ENCODE results near the gene ICAM2. TPM values are rescaled to one million over a fixed set of nuclear protein-coding genes. Genes with fewer than 3 reads are reported as not detected.
A peak's percentile ranks its signal among the peaks of the same experiment; 100 is the strongest.

ICAM2 gene
- total RNA-seq, 1 donor from 2014 or later, result not detected

- Mint-ChIP-seq H3K27ac (peak overlapping the region; percentile 18), H3K9me3 (no peaks in the 10 kb centered on the region), H3K4me1 (peaks cover 2% of the 10 kb centered on the region), H3K4me3 (peak overlapping the region; percentile 12), H3K36me3 (no peaks in the 10 kb centered on the region), H3K27me3 (ENCODE audit: insufficient read depth, low read depth) (peaks cover 10% of the 10 kb centered on the region)
- DNase-seq (ENCODE audit: low spot score), result peak; percentile 90
- Histone ChIP-seq H2AFZ (replicated peaks) (peak overlapping the region; percentile 96), H3K27me3 (peaks cover 11% of the 10 kb centered on the region), H4K20me1 (ENCODE audit: low read depth) (no peaks in the 10 kb centered on the region), H3K27ac (no peak overlapping the region), H3K4me3 (no peak overlapping the region), H3F3A (ENCODE audit: low read depth) (no peaks in the 10 kb centered on the region), H3K79me2 (ENCODE audit: low read depth) (no peaks in the 10 kb centered on the region), H3K9ac (no peak overlapping the region), H3K9me3 (ENCODE audit: low read depth) (no peaks in the 10 kb centered on the region), H3K4me1 (no peaks in the 10 kb centered on the region), H3K4me2 (peak overlapping the region; percentile 65), H3K36me3 (no peaks in the 10 kb centered on the region)
- TF ChIP-seq EZH2 (IDR thresholded peaks at IDR 0.05), result no peak
- TF ChIP-seq, protein P1, sequence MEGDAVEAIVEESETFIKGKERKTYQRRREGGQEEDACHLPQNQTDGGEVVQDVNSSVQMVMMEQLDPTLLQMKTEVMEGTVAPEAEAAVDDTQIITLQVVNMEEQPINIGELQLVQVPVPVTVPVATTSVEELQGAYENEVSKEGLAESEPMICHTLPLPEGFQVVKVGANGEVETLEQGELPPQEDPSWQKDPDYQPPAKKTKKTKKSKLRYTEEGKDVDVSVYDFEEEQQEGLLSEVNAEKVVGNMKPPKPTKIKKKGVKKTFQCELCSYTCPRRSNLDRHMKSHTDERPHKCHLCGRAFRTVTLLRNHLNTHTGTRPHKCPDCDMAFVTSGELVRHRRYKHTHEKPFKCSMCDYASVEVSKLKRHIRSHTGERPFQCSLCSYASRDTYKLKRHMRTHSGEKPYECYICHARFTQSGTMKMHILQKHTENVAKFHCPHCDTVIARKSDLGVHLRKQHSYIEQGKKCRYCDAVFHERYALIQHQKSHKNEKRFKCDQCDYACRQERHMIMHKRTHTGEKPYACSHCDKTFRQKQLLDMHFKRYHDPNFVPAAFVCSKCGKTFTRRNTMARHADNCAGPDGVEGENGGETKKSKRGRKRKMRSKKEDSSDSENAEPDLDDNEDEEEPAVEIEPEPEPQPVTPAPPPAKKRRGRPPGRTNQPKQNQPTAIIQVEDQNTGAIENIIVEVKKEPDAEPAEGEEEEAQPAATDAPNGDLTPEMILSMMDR (IDR thresholded peaks at IDR 0.05), result peak; percentile 95
Measured at GRCh38 chr17:64025732-64026294, 5.4 kb upstream of the ICAM2 start.

GRCh38 chr17:64024781-64025731 is 4.6 kb upstream of the ICAM2 start:
- Mint-ChIP-seq H3K27me3 (ENCODE audit: insufficient read depth, low read depth) (peaks cover 10% of the 10 kb centered on the region), H3K4me1 (peaks cover 2% of the 10 kb centered on the region), H3K9me3 (no peaks in the 10 kb centered on the region), H3K36me3 (no peaks in the 10 kb centered on the region), H3K27ac (no peak overlapping the region), H3K4me3 (no peak overlapping the region)
- Histone ChIP-seq H2AFZ (replicated peaks) (no peak overlapping the region), H3F3A (ENCODE audit: low read depth) (no peaks in the 10 kb centered on the region), H4K20me1 (ENCODE audit: low read depth) (no peaks in the 10 kb centered on the region), H3K27me3 (peaks cover 11% of the 10 kb centered on the region), H3K79me2 (ENCODE audit: low read depth) (no peaks in the 10 kb centered on the region), H3K27ac (no peak overlapping the region), H3K9ac (no peak overlapping the region), H3K36me3 (no peaks in the 10 kb centered on the region), H3K4me2 (no peak overlapping the region), H3K4me1 (peaks cover 3% of the 10 kb centered on the region), H3K4me3 (no peak overlapping the region), H3K9me3 (ENCODE audit: low read depth) (no peaks in the 10 kb centered on the region)
- DNase-seq (ENCODE audit: low spot score), result no peak
- TF ChIP-seq EZH2 (IDR thresholded peaks at IDR 0.05) (no peak), EZH2phosphoT487 (IDR thresholded peaks at IDR 0.05) (no peak)
- TF ChIP-seq, protein P1 (IDR thresholded peaks at IDR 0.05), result no peak

DNA sequence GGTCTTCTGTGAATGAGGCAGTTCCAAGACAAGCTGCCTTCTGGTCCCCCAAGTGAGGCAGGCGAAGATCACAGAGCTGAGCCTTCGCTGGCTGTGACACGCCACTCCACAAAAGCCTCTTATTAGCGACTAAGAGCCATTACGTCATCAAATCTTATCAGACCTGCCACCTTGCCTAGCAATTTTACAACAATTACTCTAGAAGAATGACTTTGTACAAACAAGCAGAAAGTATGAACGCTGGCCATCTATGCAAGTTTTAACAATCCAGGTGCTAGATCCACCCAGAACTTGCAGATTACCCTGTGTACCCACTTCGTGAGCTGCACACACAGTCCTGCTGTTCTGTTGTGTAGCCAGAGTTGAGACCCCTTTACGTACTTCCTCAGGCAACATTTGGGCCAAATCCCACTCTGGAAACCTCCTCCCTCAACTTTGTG is 3.8 kb upstream of the ICAM2 start:
- Mint-ChIP-seq H3K36me3 (no peaks in the 10 kb centered on the region), H3K4me1 (peaks cover 4% of the 10 kb centered on the region), H3K27me3 (ENCODE audit: insufficient read depth, low read depth) (peaks cover 10% of the 10 kb centered on the region), H3K9me3 (no peaks in the 10 kb centered on the region), H3K27ac (no peak overlapping the region), H3K4me3 (no peak overlapping the region)
- H2AFZ ChIP-seq (replicated peaks), result no peak overlapping the region
- TF ChIP-seq EZH2 (IDR thresholded peaks at IDR 0.05) (no peak), EZH2phosphoT487 (IDR thresholded peaks at IDR 0.05) (no peak)
- TF ChIP-seq, protein P1 (IDR thresholded peaks at IDR 0.05), result no peak
- H3K27me3 ChIP-seq, result peaks cover 11% of the 10 kb centered on the region
- no peak overlapping the region for H3K9ac ChIP-seq
- H3K36me3 ChIP-seq, result no peaks in the 10 kb centered on the region
- no peaks in the 10 kb centered on the region for H3F3A ChIP-seq (ENCODE audit: low read depth)
- no peak overlapping the region for H3K4me2 ChIP-seq
- no peaks in the 10 kb centered on the region for H4K20me1 ChIP-seq (ENCODE audit: low read depth)
- H3K4me1 ChIP-seq, result peaks cover 5% of the 10 kb centered on the region
- no peak for DNase-seq (ENCODE audit: low spot score)
- H3K4me3 ChIP-seq, result no peak overlapping the region
- no peaks in the 10 kb centered on the region for H3K9me3 ChIP-seq (ENCODE audit: low read depth)
- no peak overlapping the region for H3K27ac ChIP-seq
- no peaks in the 10 kb centered on the region for H3K79me2 ChIP-seq (ENCODE audit: low read depth)
